ENCODE measurements around the gene HERC3. TPM values are rescaled to one million over a fixed set of nuclear protein-coding genes. Genes with fewer than 3 reads are reported as not detected.
A peak's percentile ranks its signal among the peaks of the same experiment; 100 is the strongest.

The HERC3 gene
- total and polyA plus RNA-seq, 2 of the 13 experiments (the other 11 are each of a cell fraction or from before 2014, with no cell fraction given), result 3.8 to 6.2 TPM

GRCh38 chr4:88753658-88754571 is 161.6 kb downstream of the HERC3 start (continued):
- TF ChIP-seq ARID5B (CRISPR knock-in tag; IDR thresholded peaks at IDR 0.05) (peak; percentile 80), MXI1 (IDR thresholded peaks at IDR 0.05; ENCODE audit: borderline replicate concordance, low read depth, low read length) (peak; percentile 60; the same call in 1 of the 3 replicates), PAF1 (CRISPR knock-in tag; IDR thresholded peaks at IDR 0.05) (no peak), ZNF292 (CRISPR knock-in tag; IDR thresholded peaks at IDR 0.05; ENCODE audit: borderline replicate concordance, low read depth) (0 out of 2 replicates have a peak, but pooled peaks have one; percentile 26), ZNF710 (CRISPR knock-in tag; IDR thresholded peaks at IDR 0.05; ENCODE audit: borderline replicate concordance) (0 out of 2 replicates have a peak, but pooled peaks have one; percentile 21), FOXC1 (CRISPR knock-in tag; IDR thresholded peaks at IDR 0.05; ENCODE audit: borderline replicate concordance) (no peak), ZBTB20 (CRISPR knock-in tag; IDR thresholded peaks at IDR 0.05; ENCODE audit: borderline replicate concordance, low read depth) (peak; percentile 21; the same call in 1 of the 2 replicates), PCBP2 (optimal IDR thresholded peaks at IDR 0.05; ENCODE audit: low read depth, low read length, poor library complexity, severe bottlenecking) (no peak), ZNF225 (CRISPR knock-in tag; IDR thresholded peaks at IDR 0.05) (no peak), SAP130 (CRISPR knock-in tag; IDR thresholded peaks at IDR 0.05; ENCODE audit: low read depth) (peak; percentile 76), SKI (IDR thresholded peaks at IDR 0.05; ENCODE audit: partially characterized antibody) (no peak), HNF1A (IDR thresholded peaks at IDR 0.05; ENCODE audit: low read depth) (peak; percentile 90), HNF1A (CRISPR knock-in tag; IDR thresholded peaks at IDR 0.05; ENCODE audit: borderline replicate concordance) (peak; percentile 95), ZBTB39 (CRISPR knock-in tag; IDR thresholded peaks at IDR 0.05) (no peak)
